CD4-positive, alpha-beta T cell (primary cell): Measurements from ENCODE around the gene AGBL1. TPM values are rescaled to one million over a fixed set of nuclear protein-coding genes. Genes with fewer than 3 reads are reported as not detected.

Experiments used
- ATAC-seq: fragments of 200-7000 bp; cut with Tn5 transposase; one replicate; pipeline ENCODE4 v1.10.0; 2022; ENCODE audit warnings: mild to moderate bottlenecking; ENCODE audit not compliant: poor library complexity
- CTCF ChIA-PET: fragments of 350-600 bp; sonication (Branson Sonifier 250); formaldehyde crosslinking; loops from one replicate; lab custom pipeline; 2021; ENCODE audit warnings: antibody characterized with exemption, inconsistent platforms; lab: Charles Lee
- POLR2A ChIA-PET: fragments of 350-600 bp; sonication (Branson Sonifier 250); formaldehyde crosslinking; loops from one replicate; lab custom pipeline; 2021; ENCODE audit warnings: antibody characterized with exemption, inconsistent platforms; lab: Charles Lee
- DNase-seq, 14 experiments: peaks; one replicate each; pipeline ENCODE4 v3.0.0-alpha.2; 2013 to 2020; ENCODE audit warnings: mixed read lengths in 2 of 14
- H3K27ac ChIP-seq, 2 donors: one replicate each; pipeline versions ENCODE4 v1.5.1 to v1.7.0; 2013; ENCODE audit warnings: low read length in 2 of 2, low read depth in 1 of 2, mild to moderate bottlenecking in 1 of 2
- H3K27me3 ChIP-seq, 2 experiments: 1 replicate in 1 of 2; 2 replicates in 1 of 2; pipeline versions ENCODE4 v1.6.1 to v1.7.0; 2013; ENCODE audit warnings: low read length in 2 of 2, control low read depth in 1 of 2, mild to moderate bottlenecking in 1 of 2, moderate library complexity in 1 of 2; ENCODE audit not compliant: insufficient read depth in 2 of 2, control insufficient read depth in 1 of 2
- H3K36me3 ChIP-seq: one replicate; pipeline ENCODE4 v1.6.1; 2013; ENCODE audit warnings: low read length, control low read depth; ENCODE audit not compliant: insufficient read depth
- H3K4me1 ChIP-seq: one replicate; pipeline ENCODE4 v1.6.1; 2013; ENCODE audit warnings: low read length, control low read depth; ENCODE audit not compliant: insufficient read depth
- H3K4me3 ChIP-seq: one replicate; pipeline ENCODE4 v1.5.1; 2013; ENCODE audit warnings: mild to moderate bottlenecking, low read length, moderate library complexity
- H3K9me3 ChIP-seq, 2 experiments: 1 replicate in 1 of 2; 2 replicates in 1 of 2; pipeline versions ENCODE4 v1.6.1 to v1.7.0; 2013; ENCODE audit warnings: low read length in 2 of 2, mild to moderate bottlenecking in 2 of 2, control low read depth in 1 of 2, moderate library complexity in 1 of 2; ENCODE audit not compliant: control insufficient read depth in 1 of 2, insufficient read depth in 1 of 2
- H3K27ac Mint-ChIP-seq: one replicate; pipeline ENCODE4 v1.8.0; 2020; ENCODE audit warnings: mixed read lengths
- H3K27me3 Mint-ChIP-seq: one replicate; pipeline ENCODE4 v1.8.0; 2021; ENCODE audit warnings: mixed read lengths
- H3K36me3 Mint-ChIP-seq: one replicate; pipeline ENCODE4 v1.8.0; 2021; ENCODE audit warnings: low read depth, mixed read lengths
- H3K4me1 Mint-ChIP-seq: one replicate; pipeline ENCODE4 v1.8.0; 2021; ENCODE audit warnings: low read depth, mixed read lengths
- H3K4me3 Mint-ChIP-seq: one replicate; pipeline ENCODE4 v1.8.0; 2020; ENCODE audit warnings: mild to moderate bottlenecking, mixed read lengths
- H3K9me3 Mint-ChIP-seq: one replicate; pipeline ENCODE4 v1.8.0; 2020; ENCODE audit warnings: mixed read lengths
- CTCF ChIP-seq: fragments of 200-600 bp; IDR thresholded peaks from one replicate; pipeline ENCODE4 v1.8.0; 2022; ENCODE audit warnings: antibody characterized with exemption, mild to moderate bottlenecking
- intact Hi-C, 2 experiments: fragments of 100-400 bp; cut with DNase I in 1 of 2; cut with micrococcal nuclease in 1 of 2; formaldehyde crosslinking; loops; one replicate each; pipeline versions ENCODE4 v1.15.1 to v1.9.0; 2023 to 2025; cut with DNase I, micrococcal nuclease
- total RNA-seq, 174 experiments: library from RNA in 2 of 174; stranded (reverse) in 2 of 174; gene quantifications; one replicate each; pipeline ENCODE4 v1.2.3 and lab custom pipeline; 2021 to 2026

The AGBL1 gene
- total RNA-seq, 2 experiments from 2014 or later = not detected

GRCh38 chr15:86935841-86936240, 856.2 kb downstream of the AGBL1 start:
- CTCF ChIA-PET = no interaction called here
- ATAC-seq = no peak

GRCh38 chr15:86942285-86942684, 862.6 kb downstream of the AGBL1 start:
- H3K9me3 Mint-ChIP-seq = no peaks in the 10 kb centered on the region
- H3K9me3 ChIP-seq = peaks cover 0 to 4% of the 10 kb centered on the region in 2 experiments
- H3K27me3 Mint-ChIP-seq = peaks cover 7% of the 10 kb centered on the region
- no peaks in the 10 kb centered on the region for H3K36me3 Mint-ChIP-seq
- H3K4me1 Mint-ChIP-seq = no peaks in the 10 kb centered on the region
- no peak for DNase-seq
- ATAC-seq = no peak
- no peak for TF ChIP-seq CTCF
- H3K4me3 Mint-ChIP-seq = no peak overlapping the region
- H3K4me3 ChIP-seq = no peak overlapping the region
- H3K27me3 ChIP-seq = no peaks in the 10 kb centered on the region
- H3K36me3 ChIP-seq = no peaks in the 10 kb centered on the region
- H3K27ac Mint-ChIP-seq = no peak overlapping the region
- ChIA-PET CTCF (no interaction called here), POLR2A (no interaction called here)
- H3K4me1 ChIP-seq = no peaks in the 10 kb centered on the region
- intact Hi-C loops = no loop called here
- no peak overlapping the region for H3K27ac ChIP-seq

More at GRCh38 chr15:86935841-86936240, 856.2 kb downstream of the AGBL1 start:
- no peaks in the 10 kb centered on the region for H3K36me3 Mint-ChIP-seq
- Histone ChIP-seq H3K4me1 (no peaks in the 10 kb centered on the region), H3K9me3 (peaks cover 0 to 4% of the 10 kb centered on the region in 2 experiments), H3K27me3 (no peaks in the 10 kb centered on the region), H3K27ac (no peak overlapping the region), H3K36me3 (no peaks in the 10 kb centered on the region), H3K4me3 (no peak overlapping the region)
- no peak overlapping the region for H3K4me3 Mint-ChIP-seq
- no peak overlapping the region for H3K27ac Mint-ChIP-seq
- intact Hi-C loops = no loop called here
- no peak for TF ChIP-seq CTCF
- no peak for DNase-seq
- peaks cover 16% of the 10 kb centered on the region for H3K27me3 Mint-ChIP-seq
- no peaks in the 10 kb centered on the region for H3K4me1 Mint-ChIP-seq
- no peaks in the 10 kb centered on the region for H3K9me3 Mint-ChIP-seq
- POLR2A ChIA-PET = no interaction called here

GRCh38 chr15:86948719-86949118, 869.0 kb downstream of the AGBL1 start:
- CTCF ChIA-PET = no interaction called here
- no peak for TF ChIP-seq CTCF
- Mint-ChIP-seq H3K9me3 (no peaks in the 10 kb centered on the region), H3K27ac (no peak overlapping the region), H3K27me3 (peaks cover 7% of the 10 kb centered on the region), H3K4me3 (no peak overlapping the region), H3K4me1 (no peaks in the 10 kb centered on the region), H3K36me3 (no peaks in the 10 kb centered on the region)
- no peak overlapping the region for H3K4me3 ChIP-seq
- no peaks in the 10 kb centered on the region for H3K27me3 ChIP-seq
- intact Hi-C loops = no loop called here
- ATAC-seq = no peak
- POLR2A ChIA-PET = no interaction called here
- no peaks in the 10 kb centered on the region for H3K9me3 ChIP-seq
- H3K4me1 ChIP-seq = no peaks in the 10 kb centered on the region
- DNase-seq = no peak
- H3K36me3 ChIP-seq = no peaks in the 10 kb centered on the region
- no peak overlapping the region for H3K27ac ChIP-seq
